ENCODE data around the gene ELOA.

- TF ChIP-seq CTCF (IDR thresholded peaks at IDR 0.05) (no peak), ZFX (IDR thresholded peaks at IDR 0.05; ENCODE audit: borderline replicate concordance) (no peak)
Measured at GRCh38 chr1:23696335-23696989, 46.8 kb upstream of the ELOA start.
